ENCODE measurements around the gene ITGA8. TPM values are rescaled to one million over a fixed set of nuclear protein-coding genes. Genes with fewer than 3 reads are reported as not detected.
"Not testable (repeated sequence)": the region's sequence is repeated elsewhere in the genome, so short reads cannot be mapped to it uniquely, and the experiment has no call there.

ITGA8 gene
- total and polyA plus RNA-seq, 12 donors, result 4.7 to 46.0 (median 22.2) TPM

- peak overlapping the region in 1 of 5 donors; percentile 38 for H3K27ac ChIP-seq
- no peak overlapping the region for H3K4me3 ChIP-seq
- intact Hi-C loops (cut with DNase I), result no loop called here
- H3K4me1 ChIP-seq (replicated peaks in 1 of 2), result no peaks in the 10 kb centered on the region
- H3K27me3 ChIP-seq, result no peaks in the 10 kb centered on the region
- 11 to 38% (median 16%) methylated on average over 2 of the region's 2 CpGs for WGBS, 4 donors
- peak in 3 of 7 donors; percentile 18 to 32 (median 25) for DNase-seq
- H3K9me3 ChIP-seq (replicated peaks in 1 of 3), result no peaks in the 10 kb centered on the region
- TF ChIP-seq POLR2A (IDR thresholded peaks at IDR 0.05) (no peak), CTCF (IDR thresholded peaks at IDR 0.05) (no peak)
- no peaks in the 10 kb centered on the region for H3K36me3 ChIP-seq (replicated peaks in 1 of 2)
Measured at GRCh38 chr10:15642095-15642494, 77.6 kb downstream of the ITGA8 start.

- Histone ChIP-seq H3K4me1 (replicated peaks in 1 of 2) (no peaks in the 10 kb centered on the region), H3K27me3 (no peaks in the 10 kb centered on the region), H3K4me3 (no peak overlapping the region), H3K9me3 (replicated peaks in 1 of 3) (no peaks in the 10 kb centered on the region), H3K27ac (no peak overlapping the region), H3K36me3 (replicated peaks in 1 of 2) (no peaks in the 10 kb centered on the region)
- 72 to 86% (median 82%) methylated on average over 5 of the region's 5 CpGs for WGBS, 4 donors
- TF ChIP-seq POLR2A (IDR thresholded peaks at IDR 0.05) (no peak), CTCF (IDR thresholded peaks at IDR 0.05) (no peak)
- DNase-seq, result no peak
- intact Hi-C loops (cut with DNase I), result no loop called here
Measured at GRCh38 chr10:15640536-15641085, 79.1 kb downstream of the ITGA8 start.

GRCh38 chr10:15636446-15636845 lies 83.3 kb downstream of the ITGA8 start:
- H3K27ac ChIP-seq, result no peak overlapping the region
- WGBS, 4 donors, result 84 to 91% (median 89%) methylated on average over 3 of the region's 3 CpGs
- no peaks in the 10 kb centered on the region for H3K36me3 ChIP-seq (replicated peaks in 1 of 2)
- TF ChIP-seq POLR2A (IDR thresholded peaks at IDR 0.05) (no peak), CTCF (IDR thresholded peaks at IDR 0.05) (no peak)
- H3K9me3 ChIP-seq (replicated peaks in 1 of 3), result no peaks in the 10 kb centered on the region
- H3K27me3 ChIP-seq, result no peaks in the 10 kb centered on the region
- intact Hi-C loops (cut with DNase I), result no loop called here
- H3K4me3 ChIP-seq, result no peak overlapping the region
- peaks cover 0 to 7% of the 10 kb centered on the region in 2 donors for H3K4me1 ChIP-seq (replicated peaks in 1 of 2)
- DNase-seq, result no peak

GRCh38 chr10:15632456-15633091 lies 87.1 kb downstream of the ITGA8 start:
- DNase-seq, result no peak
- intact Hi-C loops (cut with DNase I), result no loop called here
- H3K4me1 ChIP-seq (replicated peaks in 1 of 2), result peaks cover 0 to 7% of the 10 kb centered on the region in 2 donors
- no peak overlapping the region for H3K4me3 ChIP-seq
- no peak overlapping the region for H3K27ac ChIP-seq
- no peaks in the 10 kb centered on the region for H3K27me3 ChIP-seq
- H3K9me3 ChIP-seq (replicated peaks in 1 of 3), result no peaks in the 10 kb centered on the region
- WGBS, 4 donors, result 34 to 44% (median 39%) methylated on average over 4 of the region's 4 CpGs
- no peak for TF ChIP-seq CTCF (IDR thresholded peaks at IDR 0.05)
- no peak for TF ChIP-seq POLR2A (IDR thresholded peaks at IDR 0.05)
- H3K36me3 ChIP-seq (replicated peaks in 1 of 2), result no peaks in the 10 kb centered on the region

GRCh38 chr10:15631205-15631604 lies 88.5 kb downstream of the ITGA8 start:
- H3K4me3 ChIP-seq; intact Hi-C loops (cut with DNase I); H3K27ac ChIP-seq; H3K9me3 ChIP-seq (replicated peaks in 1 of 3); H3K27me3 ChIP-seq; DNase-seq; H3K36me3 ChIP-seq (replicated peaks in 1 of 2); H3K4me1 ChIP-seq (replicated peaks in 1 of 2): not testable (repeated sequence)
- WGBS, 4 donors, result 82 to 94% (median 87%) methylated on average over 3 of the region's 3 CpGs
